ENCODE data around the gene ZNF33A. TPM values are rescaled to one million over a fixed set of nuclear protein-coding genes. Genes with fewer than 3 reads are reported as not detected.
"Not testable (repeated sequence)": the region's sequence is repeated elsewhere in the genome, so short reads cannot be mapped to it uniquely, and the experiment has no call there.

The ZNF33A gene
- total RNA-seq, 1 donor from 2014 or later: 19.1 TPM

GRCh38 chr10:38038107-38038931, 27.8 kb downstream of the ZNF33A start:
- intact Hi-C loops (cut with DNase I): no loop called here
- ATAC-seq (ENCODE audit: poor library complexity): no peak
- DNase-seq: no peak

GRCh38 chr10:38038932-38039245, 28.4 kb downstream of the ZNF33A start:
- no peak for DNase-seq
- ATAC-seq (ENCODE audit: poor library complexity): no peak
- intact Hi-C loops (cut with DNase I): no loop called here

- ATAC-seq (ENCODE audit: poor library complexity): no peak
- DNase-seq: no peak
- intact Hi-C loops (cut with DNase I): no loop called here
Measured at GRCh38 chr10:38043516-38043915, 33.0 kb downstream of the ZNF33A start.

- ATAC-seq (ENCODE audit: poor library complexity) (no peak), DNase-seq (no peak)
- intact Hi-C loops (cut with DNase I): no loop called here
Measured at GRCh38 chr10:38045129-38045528, 34.7 kb downstream of the ZNF33A start.

- intact Hi-C loops (cut with DNase I): no loop called here
- ATAC-seq (ENCODE audit: poor library complexity) (no peak), DNase-seq (no peak)
Measured at GRCh38 chr10:38047666-38048065, 37.2 kb downstream of the ZNF33A start.

- intact Hi-C loops (cut with DNase I): no loop called here
- DNase-seq (no peak), ATAC-seq (ENCODE audit: poor library complexity) (no peak)
Measured at GRCh38 chr10:38050212-38050611, 39.7 kb downstream of the ZNF33A start.

- peak; percentile 34 for ATAC-seq (ENCODE audit: poor library complexity)
- intact Hi-C loops (cut with DNase I): no loop called here
Measured at GRCh38 chr10:38054361-38054797, 43.9 kb downstream of the ZNF33A start.

GRCh38 chr10:38055274-38055894, 44.9 kb downstream of the ZNF33A start:
- DNase-seq; ATAC-seq (ENCODE audit: poor library complexity); intact Hi-C loops (cut with DNase I): not testable (repeated sequence)

More at GRCh38 chr10:38054361-38054797, 43.9 kb downstream of the ZNF33A start:
- no peak for DNase-seq

GRCh38 chr10:38069663-38070062, 59.2 kb downstream of the ZNF33A start:
- intact Hi-C loops (cut with DNase I); DNase-seq; ATAC-seq (ENCODE audit: poor library complexity): not testable (repeated sequence)

GRCh38 chr10:38070501-38070900, 60.0 kb downstream of the ZNF33A start:
- intact Hi-C loops (cut with DNase I): no loop called here
- DNase-seq: no peak
- no peak for ATAC-seq (ENCODE audit: poor library complexity)

GRCh38 chr10:38072552-38072951, 62.1 kb downstream of the ZNF33A start:
- ATAC-seq (ENCODE audit: poor library complexity) (no peak), DNase-seq (no peak)
- intact Hi-C loops (cut with DNase I): no loop called here

- no peak for DNase-seq
- intact Hi-C loops (cut with DNase I): no loop called here
- no peak for ATAC-seq (ENCODE audit: poor library complexity)
Measured at GRCh38 chr10:38076687-38077086, 66.2 kb downstream of the ZNF33A start.

- not testable (repeated sequence) for DNase-seq; ATAC-seq (ENCODE audit: poor library complexity)
- intact Hi-C loops (cut with DNase I): loop anchor here (5.0 kb wide), 1 partner anchor 236 kb away; the partner anchor contains the start of gene ZNF248
Measured at GRCh38 chr10:38093318-38093717, 82.8 kb downstream of the ZNF33A start.

- ATAC-seq (ENCODE audit: poor library complexity) (peak; percentile 61), DNase-seq (no peak)
- intact Hi-C loops (cut with DNase I): loop anchor here (5.0 kb wide), 1 partner anchor 236 kb away; the partner anchor contains the start of gene ZNF248
Measured at GRCh38 chr10:38093816-38094157, 83.3 kb downstream of the ZNF33A start.

- intact Hi-C loops (cut with DNase I): loop anchor here (5.0 kb wide), 1 partner anchor 237 kb away; the partner anchor contains the start of gene ZNF248
- ATAC-seq (ENCODE audit: poor library complexity): peak; percentile 100
- DNase-seq: peak; percentile 96
Measured at GRCh38 chr10:38094158-38094926, 83.9 kb downstream of the ZNF33A start, which contains the start of gene ZNF37A. ZNF37A (plus strand) TSS chr10:38094337; CDS start chr10:38096618, 2,281 bp downstream.

- ATAC-seq (ENCODE audit: poor library complexity) (no peak), DNase-seq (no peak)
Measured at GRCh38 chr10:38094927-38095574, 84.6 kb downstream of the ZNF33A start.

GRCh38 chr10:38102880-38103279, 92.4 kb downstream of the ZNF33A start:
- no peak for DNase-seq
- no peak for ATAC-seq (ENCODE audit: poor library complexity)
- intact Hi-C loops (cut with DNase I): no loop called here

More at GRCh38 chr10:38094927-38095574, 84.6 kb downstream of the ZNF33A start:
- intact Hi-C loops (cut with DNase I): loop anchor here (5.0 kb wide), 1 partner anchor 238 kb away; the partner anchor contains the start of gene ZNF248

- no peak for DNase-seq
- intact Hi-C loops (cut with DNase I): no loop called here
- ATAC-seq (ENCODE audit: poor library complexity): no peak
Measured at GRCh38 chr10:38103756-38104155, 93.3 kb downstream of the ZNF33A start.

- intact Hi-C loops (cut with DNase I): no loop called here
- no peak for DNase-seq
- peak; percentile 51 for ATAC-seq (ENCODE audit: poor library complexity)
Measured at GRCh38 chr10:38112159-38112558, 101.7 kb downstream of the ZNF33A start.
